Left ventricle myocardium superior (tissue), 1 donor: Measurements from ENCODE around the gene EEF2K. TPM values are rescaled to one million over a fixed set of nuclear protein-coding genes. Genes with fewer than 3 reads are reported as not detected.

Experiments used
- ATAC-seq: fragments of 200-7000 bp; cut with Tn5 transposase; one replicate; pipeline ENCODE4 v1.9.1; 2020; ENCODE audit warnings: mild to moderate bottlenecking, moderate library complexity
- DNase-seq: peaks from one replicate; pipeline ENCODE4 v3.0.0-alpha.2; 2020
- intact Hi-C: fragments of 100-400 bp; cut with micrococcal nuclease; formaldehyde crosslinking; loops from one replicate; pipeline ENCODE4 v1.11.0; 2022
- total RNA-seq: library from RNA; stranded (reverse); fragmentation: NEBNext Ultra II Directional; extraction: Animal tissue kit (Norgen Biotek cat#: 25700); gene quantifications from one replicate; pipeline ENCODE4 v1.2.1, GENCODE V29; 2021
- donor health status: DM: no; HTN: yes; CAD: no; lungs with severe emphysema.

EEF2K gene
- total RNA-seq, 1 donor from 2014 or later = 29.9 TPM

GRCh38 chr16:22337849-22338635 is 132.0 kb downstream of the EEF2K start:
- ATAC-seq = no peak
- DNase-seq = no peak
- intact Hi-C loops = no loop called here

Other genes starting within 250 kb of the EEF2K start
- gene PDZD9, start 205.2 kb upstream of the EEF2K start, total RNA-seq = not detected
- gene MOSMO, start 198.2 kb upstream of the EEF2K start, total RNA-seq = 11.3 TPM
- gene VWA3A, start 113.7 kb upstream of the EEF2K start, total RNA-seq = 0.52 TPM
- gene SDR42E2, start 43.8 kb upstream of the EEF2K start, total RNA-seq = not detected
- gene POLR3E, start 91.1 kb downstream of the EEF2K start, total RNA-seq = 41.8 TPM
- 5.3 TPM for gene CDR2, start 168.3 kb downstream of the EEF2K start, total RNA-seq